ENCODE data around the gene SERP2. TPM values are rescaled to one million over a fixed set of nuclear protein-coding genes. Genes with fewer than 3 reads are reported as not detected.

SERP2 gene
- total and polyA plus RNA-seq, 2 donors (not counting 1 experiment from before 2014, with no cell fraction given), result 10.6 to 15.5 TPM

GRCh38 chr13:44396701-44397580 is 23.3 kb downstream of the SERP2 start:
- Histone ChIP-seq H4K20me1 (ENCODE audit: control insufficient read depth, extremely low read depth, insufficient read depth, low read length) (no peaks in the 10 kb centered on the region), H3K79me2 (ENCODE audit: control insufficient read depth, insufficient read depth, low read length) (no peaks in the 10 kb centered on the region), H2AFZ (ENCODE audit: low read length) (no peak overlapping the region), H3K4me2 (ENCODE audit: extremely low read depth, insufficient read depth, low read length) (peak overlapping the region; percentile 19), H3K9me3 (ENCODE audit: control insufficient read depth, insufficient read depth, low read depth, low read length) (no peaks in the 10 kb centered on the region), H3K4me3 (replicated peaks in 1 of 4; ENCODE audit: control extremely low read depth in 1 of 4, insufficient read depth in 1 of 4, low read depth in 3 of 4, low read length in 4 of 4) (no peak overlapping the region), H3K27me3 (ENCODE audit: control insufficient read depth, insufficient read depth, low read length) (no peaks in the 10 kb centered on the region), H3K36me3 (ENCODE audit: control insufficient read depth, insufficient read depth, low read length) (no peaks in the 10 kb centered on the region), H3K27ac (ENCODE audit: insufficient read depth, low read length) (no peak overlapping the region), H3K4me1 (ENCODE audit: control insufficient read depth, extremely low read depth, insufficient read depth, low read length) (no peaks in the 10 kb centered on the region), H3K9ac (ENCODE audit: insufficient read depth, low read length) (no peak overlapping the region)
- peak; percentile 45 to 73 for DNase-seq (ENCODE audit: low read depth in 2 of 2)
- TF ChIP-seq EZH2 (IDR thresholded peaks at IDR 0.05; ENCODE audit: low read length, missing control alignments), result no peak
- TF ChIP-seq, protein P1, sequence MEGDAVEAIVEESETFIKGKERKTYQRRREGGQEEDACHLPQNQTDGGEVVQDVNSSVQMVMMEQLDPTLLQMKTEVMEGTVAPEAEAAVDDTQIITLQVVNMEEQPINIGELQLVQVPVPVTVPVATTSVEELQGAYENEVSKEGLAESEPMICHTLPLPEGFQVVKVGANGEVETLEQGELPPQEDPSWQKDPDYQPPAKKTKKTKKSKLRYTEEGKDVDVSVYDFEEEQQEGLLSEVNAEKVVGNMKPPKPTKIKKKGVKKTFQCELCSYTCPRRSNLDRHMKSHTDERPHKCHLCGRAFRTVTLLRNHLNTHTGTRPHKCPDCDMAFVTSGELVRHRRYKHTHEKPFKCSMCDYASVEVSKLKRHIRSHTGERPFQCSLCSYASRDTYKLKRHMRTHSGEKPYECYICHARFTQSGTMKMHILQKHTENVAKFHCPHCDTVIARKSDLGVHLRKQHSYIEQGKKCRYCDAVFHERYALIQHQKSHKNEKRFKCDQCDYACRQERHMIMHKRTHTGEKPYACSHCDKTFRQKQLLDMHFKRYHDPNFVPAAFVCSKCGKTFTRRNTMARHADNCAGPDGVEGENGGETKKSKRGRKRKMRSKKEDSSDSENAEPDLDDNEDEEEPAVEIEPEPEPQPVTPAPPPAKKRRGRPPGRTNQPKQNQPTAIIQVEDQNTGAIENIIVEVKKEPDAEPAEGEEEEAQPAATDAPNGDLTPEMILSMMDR (conservative IDR thresholded peaks at IDR 0.05 in 1 of 2, IDR thresholded peaks at IDR 0.05 in 1 of 2; ENCODE audit: low read depth in 1 of 2, low read length in 2 of 2), result no peak

GRCh38 chr13:44397766-44398223 is 24.2 kb downstream of the SERP2 start:
- Histone ChIP-seq H2AFZ (ENCODE audit: low read length) (no peak overlapping the region), H3K4me2 (ENCODE audit: extremely low read depth, insufficient read depth, low read length) (no peak overlapping the region), H3K4me3 (replicated peaks in 1 of 4; ENCODE audit: control extremely low read depth in 1 of 4, insufficient read depth in 1 of 4, low read depth in 3 of 4, low read length in 4 of 4) (no peak overlapping the region), H3K36me3 (ENCODE audit: control insufficient read depth, insufficient read depth, low read length) (no peaks in the 10 kb centered on the region), H3K9me3 (ENCODE audit: control insufficient read depth, insufficient read depth, low read depth, low read length) (no peaks in the 10 kb centered on the region), H4K20me1 (ENCODE audit: control insufficient read depth, extremely low read depth, insufficient read depth, low read length) (no peaks in the 10 kb centered on the region), H3K79me2 (ENCODE audit: control insufficient read depth, insufficient read depth, low read length) (no peaks in the 10 kb centered on the region), H3K27ac (ENCODE audit: insufficient read depth, low read length) (no peak overlapping the region), H3K27me3 (ENCODE audit: control insufficient read depth, insufficient read depth, low read length) (no peaks in the 10 kb centered on the region), H3K4me1 (ENCODE audit: control insufficient read depth, extremely low read depth, insufficient read depth, low read length) (no peaks in the 10 kb centered on the region), H3K9ac (ENCODE audit: insufficient read depth, low read length) (no peak overlapping the region)
- DNase-seq (ENCODE audit: low read depth in 2 of 2), result no peak
- TF ChIP-seq, protein P1 (conservative IDR thresholded peaks at IDR 0.05 in 1 of 2, IDR thresholded peaks at IDR 0.05 in 1 of 2; ENCODE audit: low read depth in 1 of 2, low read length in 2 of 2), result no peak
- TF ChIP-seq EZH2 (IDR thresholded peaks at IDR 0.05; ENCODE audit: low read length, missing control alignments), result no peak

GRCh38 chr13:44398606-44399005 is 25.0 kb downstream of the SERP2 start:
- no peak overlapping the region for H3K27ac ChIP-seq (ENCODE audit: insufficient read depth, low read length)
- DNase-seq (ENCODE audit: low read depth in 2 of 2), result no peak

More at GRCh38 chr13:44398606-44399005, 25.0 kb downstream of the SERP2 start:
- H3K9ac ChIP-seq (ENCODE audit: insufficient read depth, low read length), result no peak overlapping the region
- TF ChIP-seq EZH2 (IDR thresholded peaks at IDR 0.05; ENCODE audit: low read length, missing control alignments), result no peak
- TF ChIP-seq, protein P1 (conservative IDR thresholded peaks at IDR 0.05 in 1 of 2, IDR thresholded peaks at IDR 0.05 in 1 of 2; ENCODE audit: low read depth in 1 of 2, low read length in 2 of 2), result no peak
- H3K4me1 ChIP-seq (ENCODE audit: control insufficient read depth, extremely low read depth, insufficient read depth, low read length), result no peaks in the 10 kb centered on the region
- H3K4me2 ChIP-seq (ENCODE audit: extremely low read depth, insufficient read depth, low read length), result no peak overlapping the region
- no peaks in the 10 kb centered on the region for H3K9me3 ChIP-seq (ENCODE audit: control insufficient read depth, insufficient read depth, low read depth, low read length)
- H3K79me2 ChIP-seq (ENCODE audit: control insufficient read depth, insufficient read depth, low read length), result no peaks in the 10 kb centered on the region
- H3K4me3 ChIP-seq (replicated peaks in 1 of 4; ENCODE audit: control extremely low read depth in 1 of 4, insufficient read depth in 1 of 4, low read depth in 3 of 4, low read length in 4 of 4), result no peak overlapping the region
- H3K36me3 ChIP-seq (ENCODE audit: control insufficient read depth, insufficient read depth, low read length), result no peaks in the 10 kb centered on the region
- no peak overlapping the region for H2AFZ ChIP-seq (ENCODE audit: low read length)
- H4K20me1 ChIP-seq (ENCODE audit: control insufficient read depth, extremely low read depth, insufficient read depth, low read length), result no peaks in the 10 kb centered on the region
- H3K27me3 ChIP-seq (ENCODE audit: control insufficient read depth, insufficient read depth, low read length), result no peaks in the 10 kb centered on the region

Data from fibroblast of lung (primary cell).